ENCODE measurements around the gene GLI1.
"Not testable (repeated sequence)": the region's sequence is repeated elsewhere in the genome, so short reads cannot be mapped to it uniquely, and the experiment has no call there.

GLI1 gene

GRCh38 chr12:57498132-57498502 is 38.5 kb downstream of the GLI1 start:
- no peak for DNase-seq (ENCODE audit: low spot score)

- DNase-seq (ENCODE audit: low spot score) = no peak
These were observed 39.0 kb downstream of the GLI1 start for GRCh38 chr12:57498571-57498970.

GRCh38 chr12:57500213-57500612 is 40.6 kb downstream of the GLI1 start:
- no peak for DNase-seq (ENCODE audit: low spot score)

- not testable (repeated sequence) for DNase-seq (ENCODE audit: low spot score)
These were observed 42.9 kb downstream of the GLI1 start for GRCh38 chr12:57502311-57502969.

GRCh38 chr12:57506541-57506940 is 47.0 kb downstream of the GLI1 start:
- not testable (repeated sequence) for DNase-seq (ENCODE audit: low spot score)

- not testable (repeated sequence) for DNase-seq (ENCODE audit: low spot score)
These were observed 48.2 kb downstream of the GLI1 start for GRCh38 chr12:57507796-57508195.

GRCh38 chr12:57511161-57511560 is 51.6 kb downstream of the GLI1 start:
- DNase-seq (ENCODE audit: low spot score) = no peak

GRCh38 chr12:57511588-57512325 is 52.2 kb downstream of the GLI1 start:
- DNase-seq (ENCODE audit: low spot score) = no peak

- no peak for DNase-seq (ENCODE audit: low spot score)
These were observed 53.1 kb downstream of the GLI1 start for GRCh38 chr12:57512665-57513064.

- DNase-seq (ENCODE audit: low spot score) = no peak
These were observed 53.7 kb downstream of the GLI1 start for GRCh38 chr12:57513266-57513665.

- DNase-seq (ENCODE audit: low spot score) = not testable (repeated sequence)
These were observed 54.1 kb downstream of the GLI1 start for GRCh38 chr12:57513677-57514076.

GRCh38 chr12:57514246-57514645 is 54.7 kb downstream of the GLI1 start:
- DNase-seq (ENCODE audit: low spot score) = not testable (repeated sequence)

- no peak for DNase-seq (ENCODE audit: low spot score)
These were observed 55.3 kb downstream of the GLI1 start for GRCh38 chr12:57514720-57515407.

- no peak for DNase-seq (ENCODE audit: low spot score)
These were observed 55.9 kb downstream of the GLI1 start for GRCh38 chr12:57515408-57515933.

GRCh38 chr12:57515934-57516541 is 56.5 kb downstream of the GLI1 start:
- DNase-seq (ENCODE audit: low spot score) = no peak

GRCh38 chr12:57516617-57517153 is 57.1 kb downstream of the GLI1 start:
- no peak for DNase-seq (ENCODE audit: low spot score)

GRCh38 chr12:57517187-57517586 is 57.6 kb downstream of the GLI1 start:
- no peak for DNase-seq (ENCODE audit: low spot score)

GRCh38 chr12:57517718-57518117 is 58.1 kb downstream of the GLI1 start:
- not testable (repeated sequence) for DNase-seq (ENCODE audit: low spot score)

- no peak for DNase-seq (ENCODE audit: low spot score)
These were observed 58.8 kb downstream of the GLI1 start for GRCh38 chr12:57518176-57518919.

GRCh38 chr12:57518920-57519795 is 59.6 kb downstream of the GLI1 start:
- DNase-seq (ENCODE audit: low spot score) = peak; percentile 50

- no peak for DNase-seq (ENCODE audit: low spot score)
These were observed 60.1 kb downstream of the GLI1 start for GRCh38 chr12:57519796-57520052.

Data from HuH-7 (cell line).